Measurements from ENCODE around the gene DLG2.

DNA sequence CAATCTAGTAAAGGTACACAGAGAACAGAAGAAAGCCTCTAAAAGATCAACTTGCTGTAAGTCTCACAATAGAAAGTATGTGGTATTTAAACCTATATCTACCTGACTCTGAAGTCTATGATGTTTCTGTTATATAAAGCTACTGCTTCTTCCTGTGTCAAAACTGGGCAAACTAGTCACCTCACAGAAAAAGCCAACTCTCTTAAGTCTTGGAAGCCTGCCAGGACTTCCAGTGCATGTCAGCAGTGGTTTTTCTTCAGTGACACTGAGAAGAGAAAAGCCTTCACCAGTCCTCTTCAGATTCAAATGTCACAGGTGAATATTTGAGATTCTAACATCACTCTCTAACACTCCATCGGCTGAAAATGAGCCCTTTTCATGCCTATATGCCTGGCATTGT is 808.0 kb downstream of the DLG2 start:
- TF ChIP-seq POLR2AphosphoS5 (IDR thresholded peaks at IDR 0.05; ENCODE audit: low read depth, low read length) (no peak), FOXP2 (optimal IDR thresholded peaks at IDR 0.05; ENCODE audit: borderline replicate concordance, extremely low read depth, extremely low read length, insufficient read depth) (no peak), TAF1 (IDR thresholded peaks at IDR 0.05; ENCODE audit: borderline replicate concordance, insufficient read depth, low read length) (no peak), REST (IDR thresholded peaks at IDR 0.05; ENCODE audit: insufficient read depth in 1 of 2, low read depth in 2 of 2, low read length in 2 of 2) (no peak)
